ENCODE results near the gene NAA15. TPM values are rescaled to one million over a fixed set of nuclear protein-coding genes. Genes with fewer than 3 reads are reported as not detected.

The NAA15 gene
- total and polyA plus RNA-seq, 2 of the 8 experiments (the other 6 are each of a cell fraction or from before 2014, with no cell fraction given) = 9.7 to 124 TPM

DNA sequence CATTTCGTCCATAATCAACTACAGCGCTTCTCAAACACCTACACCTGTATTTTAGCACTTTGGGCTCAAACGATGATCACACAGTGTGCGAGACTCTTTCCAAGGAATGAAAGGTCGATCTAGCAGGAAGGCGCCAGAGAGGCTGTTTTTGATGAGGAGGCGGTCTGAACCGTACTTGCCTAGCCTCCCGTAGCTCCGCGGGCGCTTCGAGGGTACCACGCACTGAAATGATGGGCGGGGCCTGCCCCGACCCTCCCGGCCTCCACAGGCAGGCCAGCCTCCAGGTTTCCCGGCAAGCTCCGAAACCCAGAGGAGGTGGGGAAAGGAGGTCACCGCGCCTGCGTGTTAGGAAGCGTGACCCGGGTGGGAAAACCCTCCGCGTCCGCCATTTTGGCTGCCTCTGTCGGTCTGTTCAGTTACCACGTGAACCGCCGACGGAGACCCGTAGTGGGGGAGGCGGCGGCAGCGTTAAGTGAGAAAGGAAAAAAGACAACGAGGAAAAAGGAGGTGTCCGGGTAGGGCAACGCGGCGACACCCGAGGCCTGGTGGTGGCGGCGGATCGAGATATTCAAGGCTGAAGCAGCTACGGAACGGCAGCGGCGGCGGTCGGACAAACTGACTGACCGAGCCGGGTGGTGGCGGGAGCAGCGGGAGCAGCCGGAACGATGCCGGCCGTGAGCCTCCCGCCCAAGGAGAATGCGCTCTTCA lies at the start of gene NAA15 (continued):
- TF ChIP-seq KDM1A (IDR thresholded peaks at IDR 0.05; ENCODE audit: borderline replicate concordance, low read length) (no peak), POLR2AphosphoS5 (IDR thresholded peaks at IDR 0.05; ENCODE audit: low read depth, low read length) (peak; percentile 80), RXRA (IDR thresholded peaks at IDR 0.05; ENCODE audit: insufficient read depth, low read depth, low read length) (no peak), POU5F1 (IDR thresholded peaks at IDR 0.05; ENCODE audit: low read depth, low read length) (no peak), EGR1 (IDR thresholded peaks at IDR 0.05; ENCODE audit: borderline replicate concordance, low read depth, low read length) (0 out of 2 replicates have a peak, but pooled peaks have one; percentile 5), KDM4A (IDR thresholded peaks at IDR 0.05; ENCODE audit: low read depth, low read length, severe bottlenecking) (peak; percentile 31), SIN3A (conservative IDR thresholded peaks at IDR 0.05 in 1 of 2, IDR thresholded peaks at IDR 0.05 in 1 of 2; ENCODE audit: low read depth in 1 of 2, low read length in 2 of 2) (peak in 1 of 2 experiments; percentile 79; a peak in 2 of 4 replicates), RAD21 (IDR thresholded peaks at IDR 0.05 in 1 of 2, conservative IDR thresholded peaks at IDR 0.05 in 1 of 2; ENCODE audit: low read depth in 2 of 2, low read length in 2 of 2) (peak in 1 of 2 experiments; percentile 10; a peak in 2 of 4 replicates), HDAC2 (IDR thresholded peaks at IDR 0.05; ENCODE audit: borderline replicate concordance in 1 of 2, low read depth in 2 of 2, low read length in 2 of 2) (peak; percentile 65 to 96; a peak in 3 of 4 replicates), TEAD4 (IDR thresholded peaks at IDR 0.05; ENCODE audit: low read depth, low read length) (no peak)

All from H1 (cell line).